HCT116 (cell line): ENCODE results near the gene SACM1L. TPM values are rescaled to one million over a fixed set of nuclear protein-coding genes. Genes with fewer than 3 reads are reported as not detected.

ENCODE experiments used
- ATAC-seq: fragments of 200-7000 bp; cut with Tn5 transposase; 2 replicates; pipeline ENCODE4 v1.9.1; 2020; ENCODE audit warnings: mild to moderate bottlenecking, moderate library complexity
- BruUV-seq: library from RNA; stranded (reverse); fragments of 400-500 nt; replicated peaks from 2 replicates; lab custom pipeline; 2021; lab: Mats Ljungman, UMichigan
- CTCF ChIA-PET: fragments of 300-600 bp; sonication (Branson Sonifier 250); formaldehyde crosslinking; loops from one replicate; lab custom pipeline; 2021; ENCODE audit warnings: antibody characterized with exemption; lab: Charles Lee
- POLR2A ChIA-PET: fragments of 300-600, 350-600 bp; sonication (Branson Sonifier 250); formaldehyde crosslinking; loops from one replicate; lab custom pipeline; 2021; ENCODE audit warnings: antibody characterized with exemption; lab: Charles Lee
- RAD21 ChIA-PET, 2 experiments: fragments of 300-600 bp; sonication (Branson Sonifier 250); formaldehyde crosslinking; loops; one replicate each; lab custom pipeline; 2023; ENCODE audit warnings: low total read pairs in 2 of 2; ENCODE audit not compliant: uncharacterized antibody in 2 of 2, unreplicated experiment in 2 of 2, low non-redundant PET in 1 of 2; lab: Charles Lee
- DNase-seq: peaks from one replicate; pipeline ENCODE4 v3.0.0-alpha.2; 2010; ENCODE audit warnings: low read depth, low spot score
- H2AFZ ChIP-seq: fragments of 200-600 bp; shearing (Covaris generic), sonication (generic); 2 replicates; pipeline ENCODE4 v1.6.1; 2017; ENCODE audit warnings: low read depth, mixed run types, mixed read lengths, antibody characterized with exemption, low read length; ENCODE audit not compliant: poor library complexity, severe bottlenecking
- H3K27ac ChIP-seq: 2 replicates; pipeline ENCODE4 v1.5.1; 2012; ENCODE audit warnings: low read depth, low read length
- H3K27me3 ChIP-seq: fragments of 200-600 bp; sonication (generic); 2 replicates; pipeline ENCODE4 v1.6.1; 2016; ENCODE audit warnings: mixed run types, low read length, mixed read lengths; ENCODE audit not compliant: insufficient read depth
- H3K36me3 ChIP-seq, 2 experiments: fragments of 200-500 bp in 1 of 2; fragments of 200-600 bp in 1 of 2; sonication (Bioruptor generic) in 1 of 2; sonication (generic) in 1 of 2; 2 replicates each; pipeline versions ENCODE4 v1.5.1 to v1.6.1; 2014 to 2016; ENCODE audit warnings: low read length in 2 of 2, inconsistent platforms in 1 of 2, mixed read lengths in 1 of 2, mixed run types in 1 of 2; ENCODE audit not compliant: insufficient read depth in 2 of 2, control insufficient read depth in 1 of 2
- H3K4me1 ChIP-seq, 2 experiments: fragments of 200-600 bp in 1 of 2; sonication (generic) in 1 of 2; 2 replicates each; pipeline versions ENCODE4 v1.5.1 to v1.6.1; 2012 to 2017; ENCODE audit warnings: low read length in 2 of 2, inconsistent platforms in 1 of 2, mild to moderate bottlenecking in 1 of 2, mixed read lengths in 1 of 2, mixed run types in 1 of 2, moderate library complexity in 1 of 2; ENCODE audit not compliant: insufficient read depth in 2 of 2, control insufficient read depth in 1 of 2
- H3K4me2 ChIP-seq: fragments of 200-600 bp; sonication (generic); 2 replicates; pipeline ENCODE4 v1.6.1; 2017; ENCODE audit warnings: mixed run types, low read length, mixed read lengths
- H3K4me3 ChIP-seq, 2 experiments: fragments of 200-600 bp in 1 of 2; sonication (generic) in 1 of 2; replicated peaks in 1 of 2; 2 replicates each; pipeline ENCODE4 v1.5.1; 2011 to 2016; ENCODE audit warnings: low read length in 2 of 2, control low read depth in 1 of 2, low read depth in 1 of 2, mild to moderate bottlenecking in 1 of 2, mixed read lengths in 1 of 2, mixed run types in 1 of 2
- H3K79me2 ChIP-seq: fragments of 200-600 bp; sonication (generic); 2 replicates; pipeline ENCODE4 v1.6.1; 2017; ENCODE audit warnings: mild to moderate bottlenecking, mixed run types, low read length, moderate library complexity, mixed read lengths; ENCODE audit not compliant: insufficient read depth
- H3K9ac ChIP-seq: fragments of 200-600 bp; sonication (generic); 2 replicates; pipeline ENCODE4 v1.6.1; 2016; ENCODE audit warnings: low read length, mixed read lengths
- H3K9me2 ChIP-seq: fragments of 200-600 bp; sonication (generic), shearing (Covaris generic); 2 replicates; pipeline ENCODE4 v1.6.1; 2017; ENCODE audit warnings: mixed run types, mild to moderate bottlenecking, moderate library complexity; ENCODE audit not compliant: insufficient read depth
- H3K9me3 ChIP-seq, 2 experiments: fragments of 200-500 bp in 1 of 2; fragments of 200-600 bp in 1 of 2; sonication (Bioruptor generic) in 1 of 2; sonication (generic) in 1 of 2; 2 replicates each; pipeline ENCODE4 v1.6.1; 2014 to 2017; ENCODE audit warnings: low read length in 2 of 2, mixed read lengths in 2 of 2, inconsistent platforms in 1 of 2, low read depth in 1 of 2, mild to moderate bottlenecking in 1 of 2, mixed run types in 1 of 2, moderate library complexity in 1 of 2; ENCODE audit not compliant: control insufficient read depth in 1 of 2, insufficient read depth in 1 of 2
- H4K20me1 ChIP-seq: fragments of 200-600 bp; sonication (generic), shearing (Covaris generic); 2 replicates; pipeline ENCODE4 v1.6.1; 2017; ENCODE audit warnings: mixed run types, mild to moderate bottlenecking, moderate library complexity; ENCODE audit not compliant: insufficient read depth
- ATF3 ChIP-seq: IDR thresholded peaks from 2 replicates; pipeline ENCODE4 v1.6.1; 2012
- CEBPB ChIP-seq: IDR thresholded peaks from 2 replicates; pipeline ENCODE4 v1.6.1; 2012; ENCODE audit warnings: low read depth
- EGR1 ChIP-seq: IDR thresholded peaks from 2 replicates; pipeline ENCODE4 v1.6.1; 2012; ENCODE audit warnings: low read depth
- ELF1 ChIP-seq: IDR thresholded peaks from 2 replicates; pipeline ENCODE4 v1.6.1; 2012; ENCODE audit warnings: low read depth, borderline replicate concordance
- JUND ChIP-seq: IDR thresholded peaks from 2 replicates; pipeline ENCODE4 v1.6.1; 2012
- POLR2A ChIP-seq: IDR thresholded peaks from 2 replicates; pipeline ENCODE4 v1.7.0; 2011; ENCODE audit warnings: borderline replicate concordance; ENCODE audit not compliant: insufficient read depth, insufficient read length; ENCODE audit errors: extremely low read depth
- POLR2AphosphoS5 ChIP-seq: IDR thresholded peaks from 2 replicates; pipeline ENCODE4 v1.6.1; 2011; ENCODE audit warnings: mild to moderate bottlenecking, low read depth, low read length, moderate library complexity
- RAD21 ChIP-seq: IDR thresholded peaks from 2 replicates; pipeline ENCODE4 v1.6.1; 2012; ENCODE audit warnings: low read depth, mild to moderate bottlenecking
- REST ChIP-seq: IDR thresholded peaks from 2 replicates; pipeline ENCODE4 v1.6.1; 2012; ENCODE audit warnings: low read depth
- SIN3A ChIP-seq: IDR thresholded peaks from 2 replicates; pipeline ENCODE4 v1.6.1; 2012; ENCODE audit warnings: low read depth
- TCF7L2 ChIP-seq: IDR thresholded peaks from 2 replicates; pipeline ENCODE4 v1.7.0; 2011; ENCODE audit warnings: borderline replicate concordance, inconsistent platforms; ENCODE audit not compliant: insufficient read depth, insufficient read length; ENCODE audit errors: extremely low read depth
- intact Hi-C: fragments of 100-400 bp; cut with micrococcal nuclease; formaldehyde crosslinking; loops from 2 replicates; pipeline ENCODE4 v1.10.0; 2022
- total RNA-seq: library from RNA; stranded (reverse); gene quantifications from one replicate; pipeline ENCODE4 v1.2.1, GENCODE V29; 2021; ENCODE audit not compliant: unreplicated experiment

Gene SACM1L
- total RNA-seq, 1 experiment from 2014 or later = 27.3 TPM

- no peak for TF ChIP-seq TCF7L2
- TF ChIP-seq, all 23 proteins: peak for 0
Observed at GRCh38 chr3:45741742-45742460, 52.7 kb downstream of the SACM1L start (continued).

GRCh38 chr3:45742461-45743089 lies 53.4 kb downstream of the SACM1L start:
- no peak overlapping the region for H3K27ac ChIP-seq
- H3K9me2 ChIP-seq = no peaks in the 10 kb centered on the region
- BruUV-seq = no TSS peak
- H3K79me2 ChIP-seq = no peaks in the 10 kb centered on the region
- H3K4me2 ChIP-seq = no peak overlapping the region
- no peak overlapping the region for H2AFZ ChIP-seq
- no peaks in the 10 kb centered on the region for H3K4me1 ChIP-seq
- H3K9me3 ChIP-seq = no peaks in the 10 kb centered on the region
- no peak for ATAC-seq
- ChIA-PET POLR2A (no interaction called here), CTCF (no interaction called here), RAD21 (no interaction called here)
- no peak for DNase-seq
- H3K36me3 ChIP-seq = peaks cover 15 to 16% of the 10 kb centered on the region in 2 experiments
- TF ChIP-seq ATF3 (no peak), REST (no peak), SIN3A (no peak), CEBPB (no peak), EGR1 (no peak), POLR2AphosphoS5 (no peak), RAD21 (no peak), POLR2A (no peak), TCF7L2 (no peak), JUND (no peak), ELF1 (no peak)
- intact Hi-C loops = no loop called here
- H4K20me1 ChIP-seq = no peaks in the 10 kb centered on the region
- H3K27me3 ChIP-seq = no peaks in the 10 kb centered on the region
- no peak overlapping the region for H3K9ac ChIP-seq
- no peak overlapping the region for H3K4me3 ChIP-seq
